HG02571 (cell line): ENCODE measurements around the gene UNC13B.
A peak's percentile ranks its signal among the peaks of the same experiment; 100 is the strongest.
"Not testable (repeated sequence)": the region's sequence is repeated elsewhere in the genome, so short reads cannot be mapped to it uniquely, and the experiment has no call there.

ENCODE experiments used
- ATAC-seq: cut with Tn5 transposase; IDR thresholded peaks from one replicate; pipeline ENCODE4 v1.9.1; 2021; ENCODE audit warnings: mild to moderate bottlenecking, moderate library complexity; ENCODE audit not compliant: unreplicated experiment

Gene UNC13B

DNA sequence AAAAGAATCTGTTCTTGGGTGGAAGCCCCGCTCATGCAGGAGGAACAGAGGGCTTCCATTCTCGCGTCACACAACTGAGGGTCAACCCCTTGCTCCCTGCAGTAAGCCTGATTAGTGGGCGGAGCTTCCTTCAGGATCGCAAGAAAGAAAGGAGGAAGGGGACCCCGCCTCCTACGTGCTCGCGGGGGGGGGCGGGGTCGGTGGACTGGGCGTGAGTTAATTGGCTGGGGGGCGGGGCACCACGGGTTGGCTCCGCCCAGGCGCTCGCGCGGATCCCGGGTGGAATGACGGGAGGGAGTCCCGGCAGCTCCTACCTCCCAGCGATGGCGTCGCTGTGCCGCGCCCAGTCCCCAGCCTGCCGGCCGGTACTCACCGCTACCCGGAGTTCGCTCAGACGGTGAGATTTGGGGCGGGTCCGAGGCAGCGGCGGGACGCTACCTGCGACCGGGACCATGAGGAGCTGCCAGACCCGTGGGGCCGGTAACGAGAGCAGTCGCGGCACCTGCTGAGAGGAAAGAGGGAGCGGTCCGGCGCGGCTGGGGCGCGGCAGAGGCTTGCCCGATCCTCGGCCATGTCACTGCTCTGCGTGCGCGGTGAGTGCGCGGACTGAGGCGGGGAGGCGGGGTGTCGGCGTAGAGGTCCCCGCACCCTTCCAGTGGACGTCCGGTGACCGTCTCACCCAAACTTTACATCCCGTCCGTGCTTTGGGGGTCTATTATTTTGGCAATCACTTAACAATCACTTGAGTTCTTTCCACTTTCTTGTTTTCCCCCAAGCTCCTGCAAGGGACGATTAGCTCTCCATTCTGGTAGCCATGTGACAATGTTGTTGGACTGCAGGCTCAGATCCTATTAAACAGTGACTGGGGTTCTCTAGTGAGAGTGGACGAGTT is at the start of gene UNC13B:
Gene UNC13B, plus strand, starts transcription at position 297 of the 892 bp plus-strand sequence. Its CDS starts 275 bp downstream, at position 572.
- ATAC-seq, result peak; percentile 59

- no peak for ATAC-seq
Observed at GRCh38 chr9:35112257-35113020, 49.4 kb upstream of the UNC13B start.

DNA sequence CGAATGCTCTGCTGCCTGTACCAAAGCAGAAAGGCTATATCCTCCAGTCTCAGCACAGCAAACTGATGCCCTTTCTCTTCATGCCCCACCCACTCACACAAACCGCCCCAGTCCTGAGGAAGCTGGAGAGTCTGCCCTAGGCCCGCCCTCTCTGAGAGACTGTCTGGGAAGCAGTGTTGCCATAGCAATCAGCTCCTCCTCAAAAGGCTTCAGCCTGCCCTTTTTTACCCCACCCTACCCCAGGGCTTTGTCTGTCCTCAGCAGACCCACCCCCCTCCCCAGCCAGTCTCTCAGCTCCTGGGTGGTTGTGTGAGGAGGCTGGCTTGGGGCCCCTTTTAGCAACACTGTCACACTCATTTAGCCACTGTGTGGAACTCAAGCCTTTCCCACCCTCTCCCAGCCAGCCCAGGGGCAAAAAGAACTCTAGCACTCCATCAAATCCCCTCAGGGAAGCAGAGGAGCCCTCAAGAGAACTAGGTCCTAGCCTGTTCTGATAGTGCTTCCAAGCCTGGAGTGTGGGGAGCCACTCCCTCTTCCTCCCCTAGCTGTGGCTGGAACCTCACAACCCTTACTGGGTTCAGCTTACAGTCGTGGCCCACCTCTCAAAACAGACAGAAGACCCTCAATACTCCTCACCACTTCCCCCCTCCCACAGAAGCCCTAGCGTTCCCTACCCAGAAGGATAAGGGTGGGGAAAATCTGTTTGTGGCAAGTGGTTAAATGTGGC is 47.5 kb upstream of the UNC13B start:
- ATAC-seq, result no peak

DNA sequence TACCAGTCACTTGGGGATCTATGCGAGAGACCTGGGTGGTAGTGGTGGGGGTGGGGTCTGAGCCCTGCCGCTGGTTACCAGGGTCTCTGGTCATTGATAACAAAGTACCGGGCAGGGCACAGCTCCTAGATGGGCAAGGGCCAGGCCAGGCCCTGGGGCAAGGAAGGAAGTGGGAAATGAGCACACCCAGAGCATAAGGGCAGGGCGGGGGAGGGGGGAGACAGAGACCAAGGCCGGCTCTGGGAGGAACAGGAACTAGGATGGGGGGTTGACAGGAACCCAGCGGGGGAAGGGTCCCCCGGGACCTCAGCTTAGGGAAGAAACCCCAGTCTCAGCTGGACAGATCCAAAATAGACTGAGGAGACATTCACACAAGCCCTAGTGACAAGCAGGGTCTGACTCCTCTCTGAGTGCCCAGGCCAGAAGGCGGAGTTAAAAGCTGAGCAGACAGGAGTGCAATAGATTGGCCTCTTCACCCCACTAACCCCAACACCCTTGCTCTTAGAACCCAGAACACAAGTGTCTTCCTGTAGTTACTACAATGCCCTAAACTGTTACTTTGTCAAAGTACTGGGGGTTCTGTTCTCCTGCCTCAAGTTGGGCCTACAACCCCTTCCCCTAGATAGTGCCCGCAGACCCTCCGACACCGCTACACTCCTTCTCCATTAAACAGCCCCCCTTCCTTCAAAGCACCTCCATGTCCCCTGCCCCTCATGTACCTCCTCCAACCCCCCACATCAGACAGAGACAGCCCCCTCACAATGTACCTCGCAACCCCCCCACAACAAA is 46.8 kb upstream of the UNC13B start:
- no peak for ATAC-seq

DNA sequence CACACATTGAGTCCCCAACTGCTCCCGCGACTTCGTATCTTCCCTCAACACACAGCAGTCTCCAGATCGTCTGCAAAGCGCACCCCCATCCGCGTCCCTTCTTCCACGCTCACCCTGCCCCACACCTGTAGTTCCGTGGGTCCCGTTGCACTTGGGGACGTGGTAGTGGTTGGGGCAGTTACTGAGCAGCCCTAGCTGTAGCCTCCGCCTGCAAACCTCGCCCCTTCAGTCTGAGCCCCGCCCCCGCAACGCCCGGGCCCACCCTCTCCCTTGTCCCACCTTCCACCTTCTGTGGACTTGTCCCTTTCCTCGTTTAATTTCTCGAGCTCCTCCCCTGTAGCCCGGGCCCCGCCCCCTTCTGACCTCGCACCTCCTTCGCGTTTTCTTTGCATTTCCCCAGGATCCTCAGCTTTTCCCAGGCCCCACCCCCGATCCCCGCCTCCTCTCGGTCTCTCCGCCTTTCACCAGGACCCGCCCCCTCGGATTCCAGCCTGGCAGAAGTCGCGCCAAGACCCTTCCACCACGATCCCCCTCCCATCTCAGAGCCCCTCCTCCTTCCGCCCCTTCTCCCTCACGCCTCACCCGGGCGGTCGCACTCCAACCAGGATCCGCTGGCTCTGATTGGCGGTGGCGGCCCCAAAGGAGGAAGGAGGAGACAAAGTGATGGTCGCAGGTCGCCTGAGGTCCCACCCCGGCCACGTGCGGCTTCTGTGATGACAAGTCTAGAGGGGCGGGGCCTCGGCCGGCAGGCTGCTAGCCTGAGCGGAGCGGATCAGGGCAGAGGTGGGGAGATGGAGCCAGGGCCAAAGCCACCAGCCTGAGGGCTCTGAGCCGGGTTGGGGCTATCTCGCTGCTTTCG is 45.9 kb upstream of the UNC13B start, which contains the start of gene ATOSB:
Gene ATOSB, minus strand, starts transcription at position 183 of the 859 bp plus-strand sequence. CDS start 7,588 bp downstream, outside the sequence.
- peak; percentile 59 for ATAC-seq

DNA sequence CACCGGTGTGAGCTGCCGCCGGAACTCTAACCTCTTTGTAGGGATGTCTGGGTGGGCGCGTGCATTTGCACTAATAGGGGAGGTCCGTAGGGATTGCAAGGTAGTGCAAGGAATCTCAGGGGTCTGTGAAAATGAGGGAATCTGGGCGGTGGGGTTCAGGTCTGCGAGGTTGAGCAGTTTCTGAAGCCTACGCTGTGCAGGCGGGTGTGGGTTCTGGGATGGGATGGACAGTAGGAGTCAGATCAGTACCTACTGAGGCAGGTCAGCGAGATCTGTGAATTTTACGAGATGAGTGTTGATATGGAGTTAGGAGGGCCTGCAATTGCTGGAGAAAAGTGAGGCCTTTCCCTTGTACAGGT is 45.3 kb upstream of the UNC13B start:
- no peak for ATAC-seq

DNA sequence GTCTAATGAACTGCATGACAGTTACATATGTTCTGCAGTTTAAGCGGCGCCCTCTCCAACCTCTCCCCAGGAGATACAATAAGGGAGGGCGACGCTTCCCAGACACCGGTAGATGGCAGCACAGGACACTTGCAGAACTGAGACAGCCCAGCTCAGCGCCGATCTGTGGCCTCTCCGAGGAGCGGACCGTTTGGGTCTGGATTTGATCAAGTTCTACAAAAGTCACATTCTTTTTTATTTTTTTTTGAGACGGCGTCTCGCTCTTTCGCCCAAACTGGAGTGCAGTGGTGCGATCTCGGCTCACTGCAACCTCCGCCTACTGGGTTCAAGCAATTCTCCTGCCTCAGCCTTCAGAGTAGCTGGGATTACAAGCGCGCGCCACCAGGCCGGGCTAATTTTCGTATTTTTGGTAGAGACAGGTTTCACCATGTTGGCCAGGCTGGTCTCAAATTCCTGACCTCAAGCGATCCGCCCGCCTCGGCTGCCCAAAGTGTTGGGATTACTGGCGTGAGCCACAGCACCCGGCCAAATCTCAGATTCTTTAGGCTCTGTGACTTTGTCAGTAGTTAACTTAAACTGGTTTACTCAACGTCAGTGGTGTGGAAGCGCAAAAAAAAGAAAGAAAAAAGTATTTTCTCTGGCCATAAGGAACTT is 44.8 kb upstream of the UNC13B start:
- peak; percentile 48 for ATAC-seq

DNA sequence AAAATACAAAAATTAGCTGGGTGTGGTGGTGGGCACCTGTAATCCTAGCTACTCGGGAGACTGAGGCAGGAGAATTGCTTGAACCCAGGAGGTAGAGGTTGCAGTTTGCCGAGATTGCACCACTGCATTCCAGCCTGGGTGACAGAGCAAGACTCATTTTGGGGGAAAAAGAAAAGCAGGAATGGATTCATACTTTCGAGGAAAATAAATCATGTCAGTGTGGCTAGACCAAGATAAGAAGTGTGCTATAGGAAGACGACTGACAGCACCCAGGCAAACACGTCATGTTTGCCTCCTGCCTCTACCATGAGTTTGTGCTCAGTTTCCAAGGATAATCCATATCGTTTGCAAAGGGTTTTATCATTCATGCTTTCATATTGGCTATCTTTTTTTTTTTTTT is 26.9 kb upstream of the UNC13B start:
- no peak for ATAC-seq

GRCh38 chr9:35135988-35136387 is 25.8 kb upstream of the UNC13B start:
- ATAC-seq, result no peak

- ATAC-seq, result no peak
Observed at GRCh38 chr9:35136866-35137265, 24.9 kb upstream of the UNC13B start.

GRCh38 chr9:35140093-35140492 is 21.7 kb upstream of the UNC13B start:
- no peak for ATAC-seq

GRCh38 chr9:35142037-35142436 is 19.8 kb upstream of the UNC13B start:
- ATAC-seq, result no peak

DNA sequence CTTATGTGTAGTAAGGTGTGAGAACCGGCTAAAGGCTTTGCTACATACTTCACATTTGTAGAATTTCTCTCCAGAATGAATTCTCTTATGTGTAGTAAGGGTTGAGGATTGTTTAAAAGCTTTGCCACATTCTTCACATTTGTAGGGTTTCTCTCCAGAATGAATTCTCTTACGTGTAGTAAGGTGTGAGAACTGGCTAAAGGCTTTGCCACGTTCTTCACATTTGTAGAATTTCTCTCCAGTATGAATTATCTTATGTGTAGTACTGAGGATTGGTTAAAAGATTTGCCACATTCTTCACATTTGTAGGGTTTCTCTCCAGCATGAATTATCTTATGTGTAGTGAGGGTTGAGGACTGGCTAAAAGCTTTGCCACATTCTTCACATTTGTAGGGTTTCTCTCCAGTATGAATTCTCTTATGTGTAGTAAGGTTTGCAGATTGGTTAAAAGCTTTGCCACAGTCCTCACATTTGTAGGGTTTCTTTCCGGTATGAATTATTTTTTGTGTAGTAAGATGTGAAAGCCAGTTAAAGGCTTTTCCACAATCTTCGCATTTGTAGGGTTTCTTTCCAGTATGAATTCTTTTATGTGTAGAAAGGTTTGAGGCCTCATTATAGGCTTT is 13.8 kb upstream of the UNC13B start:
- not testable (repeated sequence) for ATAC-seq

- ATAC-seq, result no peak
Observed at GRCh38 chr9:35152926-35153325, 8.9 kb upstream of the UNC13B start.

GRCh38 chr9:35156781-35157180 is 5.0 kb upstream of the UNC13B start:
- ATAC-seq, result no peak

- ATAC-seq, result not testable (repeated sequence)
Observed at GRCh38 chr9:35157836-35158235, 4.0 kb upstream of the UNC13B start.

DNA sequence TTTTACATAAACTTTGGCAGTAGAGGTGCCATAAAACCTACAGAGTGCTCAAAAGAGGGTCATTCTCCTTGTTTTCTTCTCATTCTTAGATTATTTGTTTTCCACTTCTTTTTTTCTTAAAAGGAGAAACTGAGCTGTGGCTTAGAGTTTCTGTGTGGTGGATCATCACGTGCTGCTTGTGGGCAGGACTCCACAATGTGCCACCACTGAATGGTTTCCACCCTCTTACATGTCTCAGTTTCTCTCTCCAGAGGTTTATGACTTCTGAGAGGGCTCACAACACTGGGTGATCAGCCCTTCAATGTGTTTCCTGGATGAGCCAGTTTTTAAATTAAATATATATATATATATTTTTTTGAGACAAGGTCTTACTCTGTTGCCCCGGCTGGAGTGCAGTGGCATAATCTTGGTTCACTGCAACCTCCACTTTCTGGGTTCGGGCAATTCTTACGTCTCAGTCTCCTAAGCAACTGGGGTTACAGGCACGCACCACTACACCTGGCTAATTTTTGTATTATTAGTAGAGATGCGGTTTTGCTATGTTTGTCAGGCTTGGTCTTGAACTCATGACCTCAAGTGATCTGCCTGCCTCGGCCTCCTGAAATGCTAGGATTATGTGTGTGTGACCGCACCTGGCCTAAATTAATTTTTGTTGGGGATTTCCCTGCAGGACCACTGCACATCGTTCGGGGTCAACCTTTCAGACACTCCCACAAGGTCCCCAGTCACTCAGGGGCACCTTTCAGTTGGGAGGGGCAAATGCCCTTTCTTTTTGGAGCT is 3.1 kb upstream of the UNC13B start:
- ATAC-seq, result no peak
